Measurements from ENCODE around the gene VAV2. TPM values are rescaled to one million over a fixed set of nuclear protein-coding genes. Genes with fewer than 3 reads are reported as not detected.
A peak's percentile ranks its signal among the peaks of the same experiment; 100 is the strongest.
"Not testable (repeated sequence)": the region's sequence is repeated elsewhere in the genome, so short reads cannot be mapped to it uniquely, and the experiment has no call there.

Gene VAV2
- total and polyA plus RNA-seq, 11 donors = 3.3 to 9.9 (median 5.3) TPM

GRCh38 chr9:133991214-133991921 lies 756 bp downstream of the VAV2 start:
- H3K4me3 ChIP-seq = peak overlapping the region; percentile 49 to 88 (median 71)
- H3K27ac ChIP-seq = peak overlapping the region in 10 of 12 donors; percentile 1 to 91 (median 58)
- intact Hi-C loops (cut with DNase I) = loop anchor here in 1 of 10 donors (5.0 to 10.0 kb wide), 3 partner anchors 34 to 457 kb away; partner anchors contain the start of gene ADAMTSL2
- 2 to 6% (median 3%) methylated on average over 21 to 82 of the region's 82 CpGs for WGBS, 4 donors
- DNase-seq = peak in 1 of 5 donors; percentile 41
- H3K27me3 ChIP-seq = peaks cover 0 to 4% (median 0%) of the 10 kb centered on the region in 9 donors
- ATAC-seq = no peak
- no peaks in the 10 kb centered on the region for H3K36me3 ChIP-seq
- TF ChIP-seq CTCF (IDR thresholded peaks at IDR 0.05) (no peak), POLR2A (IDR thresholded peaks at IDR 0.05) (no peak)
- H3K4me1 ChIP-seq = peaks cover 4 to 31% (median 20%) of the 10 kb centered on the region in 12 donors
- H3K9me3 ChIP-seq = no peaks in the 10 kb centered on the region

- no peak for TF ChIP-seq POLR2A (IDR thresholded peaks at IDR 0.05)
- no peak for TF ChIP-seq CTCF (IDR thresholded peaks at IDR 0.05)
- Histone ChIP-seq H3K9me3 (no peaks in the 10 kb centered on the region), H3K27ac (peak overlapping the region in 10 of 12 donors; percentile 1 to 91 (median 58)), H3K4me1 (peaks cover 4 to 31% (median 20%) of the 10 kb centered on the region in 12 donors), H3K27me3 (peaks cover 0 to 4% (median 0%) of the 10 kb centered on the region in 9 donors), H3K4me3 (peak overlapping the region; percentile 49 to 88 (median 71)), H3K36me3 (no peaks in the 10 kb centered on the region)
- intact Hi-C loops (cut with DNase I) = loop anchor here in 1 of 10 donors (5.0 to 10.0 kb wide), 3 partner anchors 33 to 456 kb away; partner anchors contain the start of gene ADAMTSL2
- DNase-seq (peak in 2 of 5 donors; percentile 52 to 67), ATAC-seq (peak in 2 of 4 donors; percentile 5 to 18)
- 52 to 62% (median 57%) methylated on average over 15 to 31 of the region's 31 CpGs for WGBS, 4 donors
These were observed 1.5 kb downstream of the VAV2 start for GRCh38 chr9:133990366-133991213.

- H3K9me3 ChIP-seq = no peaks in the 10 kb centered on the region
- peaks cover 0 to 4% (median 0%) of the 10 kb centered on the region in 9 donors for H3K27me3 ChIP-seq
- TF ChIP-seq CTCF (IDR thresholded peaks at IDR 0.05) (no peak), POLR2A (IDR thresholded peaks at IDR 0.05) (no peak)
- intact Hi-C loops (cut with DNase I) = loop anchor here in 1 of 10 donors (5.0 to 10.0 kb wide), 3 partner anchors 32 to 455 kb away; partner anchors contain the start of gene ADAMTSL2
- H3K4me1 ChIP-seq = peaks cover 4 to 31% (median 20%) of the 10 kb centered on the region in 12 donors
- DNase-seq (no peak), ATAC-seq (no peak)
- H3K27ac ChIP-seq = no peak overlapping the region
- H3K4me3 ChIP-seq = peak overlapping the region in 2 of 12 donors; percentile 69 to 76
- H3K36me3 ChIP-seq = no peaks in the 10 kb centered on the region
- WGBS, 4 donors = 89 to 91% (median 90%) methylated on average over 24 of the region's 24 CpGs
These were observed 2.3 kb downstream of the VAV2 start for GRCh38 chr9:133989625-133990365.

- H3K36me3 ChIP-seq; DNase-seq; ATAC-seq; H3K9me3 ChIP-seq; H3K27me3 ChIP-seq; H3K4me3 ChIP-seq; intact Hi-C loops (cut with DNase I); H3K27ac ChIP-seq: not testable (repeated sequence)
- peaks cover 2 to 25% (median 14%) of the 10 kb centered on the region in 12 donors for H3K4me1 ChIP-seq
- WGBS, 4 donors = 91 to 95% (median 93%) methylated on average over 14 of the region's 14 CpGs
These were observed 3.4 kb downstream of the VAV2 start for GRCh38 chr9:133988771-133989170.

Measured in heart left ventricle (tissue), 16 donors.